Gastrocnemius medialis (tissue), 4 donors: Measurements from ENCODE around the gene ZNF783. TPM values are rescaled to one million over a fixed set of nuclear protein-coding genes. Genes with fewer than 3 reads are reported as not detected.
"Not testable (repeated sequence)": the region's sequence is repeated elsewhere in the genome, so short reads cannot be mapped to it uniquely, and the experiment has no call there.

Experiments used
- ATAC-seq, 2 donors: fragments of 150-250 bp; one replicate each; pipeline ENCODE4 v1.9.1; 2016
- DNase-seq, 2 donors: peaks; one replicate each; pipeline ENCODE4 v3.0.0-alpha.2; 2019
- H3K27ac ChIP-seq, 4 donors: fragments of 200-600 bp; sonication (generic); 1 replicate in 1 of 4; 2 replicates in 3 of 4; pipeline ENCODE4 v1.5.1; 2016 to 2018; ENCODE audit warnings: mild to moderate bottlenecking in 2 of 4, moderate library complexity in 1 of 4
- H3K27me3 ChIP-seq, 3 donors: fragments of 200-600 bp; sonication (generic) in 2 of 3; 1 replicate in 1 of 3; 2 replicates in 2 of 3; pipeline versions ENCODE4 v1.5.1 to v1.6.0; 2016 to 2019; ENCODE audit warnings: mild to moderate bottlenecking in 1 of 3, moderate library complexity in 1 of 3
- H3K36me3 ChIP-seq, 2 donors: fragments of 200-600 bp; sonication (generic) in 1 of 2; one replicate each; pipeline ENCODE4 v1.5.1; 2017 to 2018
- H3K4me1 ChIP-seq, 2 donors: fragments of 200-600 bp; sonication (generic) in 1 of 2; one replicate each; pipeline ENCODE4 v1.5.1; 2016 to 2017; ENCODE audit warnings: mild to moderate bottlenecking in 2 of 2
- H3K4me3 ChIP-seq, 4 donors: fragments of 200-600 bp; sonication (generic) in 3 of 4; 1 replicate in 1 of 4; 2 replicates in 3 of 4; pipeline ENCODE4 v1.5.1; 2016 to 2019; ENCODE audit warnings: mild to moderate bottlenecking in 2 of 4
- H3K9me3 ChIP-seq, 3 donors: fragments of 200-600 bp; sonication (generic) in 2 of 3; 1 replicate in 1 of 3; 2 replicates in 2 of 3; pipeline ENCODE4 v1.5.1; 2016 to 2019
- POLR2A ChIP-seq, 2 donors: fragments of 450-650 bp; IDR thresholded peaks; one replicate each; pipeline ENCODE4 v1.6.1; 2017; ENCODE audit warnings: antibody characterized with exemption in 2 of 2, mild to moderate bottlenecking in 2 of 2, moderate library complexity in 2 of 2
- in situ Hi-C, 4 donors: fragments of 200-750 bp; cut with MboI; loops; one replicate each; pipeline versions ENCODE4 v1.15.0 to v1.8.0; 2017; ENCODE audit warnings: low sequenced_read_pairs in 4 of 4
- intact Hi-C: fragments of 100-400 bp; cut with DNase I; formaldehyde crosslinking; loops from one replicate; pipeline ENCODE4 v1.15.1; 2023; ENCODE audit warnings: low total_unique reads
- total RNA-seq, 4 donors: library from RNA; depleted of rRNA; stranded (reverse); fragments of >200 nt; gene quantifications; one replicate each; pipeline versions ENCODE4 v1.1.0 to v1.2.3, GENCODE V29; 2016
- TF ChIP-seq, protein P1 (sequence below), 5 experiments: fragments of 450-650 bp in 3 of 5; fragments of 200-600 bp in 2 of 5; sonication (generic) in 2 of 5; IDR thresholded peaks in 4 of 5; conservative IDR thresholded peaks in 1 of 5; 1 replicate in 4 of 5; 2 replicates in 1 of 5; pipeline ENCODE4 v1.5.1; 2016 to 2019; ENCODE audit warnings: antibody characterized with exemption in 5 of 5, mild to moderate bottlenecking in 3 of 5, moderate library complexity in 3 of 5

ZNF783 gene
- total RNA-seq, 4 donors from 2014 or later = 3.4 to 7.1 (median 5.5) TPM

GRCh38 chr7:149329766-149330334, 67.9 kb downstream of the ZNF783 start:
- ATAC-seq = no peak
- in situ Hi-C loops = no loop called here

DNA sequence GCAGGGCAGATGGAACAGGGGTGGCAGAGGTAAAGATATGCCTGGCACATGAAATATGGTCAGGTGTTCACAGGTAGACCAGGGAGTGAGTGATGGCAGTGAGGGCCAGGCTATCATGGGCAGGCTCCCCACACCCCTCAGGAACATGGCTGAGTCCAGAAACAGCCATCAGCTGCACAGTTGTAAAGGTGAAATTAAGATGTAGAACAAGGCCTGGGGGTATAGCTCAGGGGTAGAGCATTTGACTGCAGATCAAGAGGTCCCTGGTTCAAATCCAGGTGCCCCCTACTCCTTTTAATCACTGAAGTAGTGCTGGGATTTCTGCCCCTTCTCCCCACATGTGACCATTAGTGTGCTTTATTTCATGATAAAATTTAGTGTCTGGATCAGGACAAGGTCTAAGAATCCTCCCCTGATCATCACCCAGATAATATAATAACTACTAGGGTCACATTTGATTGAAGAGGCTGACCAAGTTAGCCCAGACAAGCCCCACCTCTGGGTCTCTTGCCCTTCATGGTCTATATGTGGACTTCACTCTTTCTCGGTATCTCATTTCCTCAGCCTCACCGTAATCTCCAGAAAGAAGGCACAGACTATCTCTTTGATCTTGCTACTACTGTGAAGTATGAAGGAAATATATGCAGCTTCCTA, 69.0 kb downstream of the ZNF783 start:
- ATAC-seq (no peak), DNase-seq (no peak)
- H3K36me3 ChIP-seq = no peaks in the 10 kb centered on the region
- no peaks in the 10 kb centered on the region for H3K27me3 ChIP-seq
- no peak overlapping the region for H3K4me3 ChIP-seq
- no peaks in the 10 kb centered on the region for H3K9me3 ChIP-seq
- H3K4me1 ChIP-seq = no peaks in the 10 kb centered on the region
- TF ChIP-seq, protein P1, sequence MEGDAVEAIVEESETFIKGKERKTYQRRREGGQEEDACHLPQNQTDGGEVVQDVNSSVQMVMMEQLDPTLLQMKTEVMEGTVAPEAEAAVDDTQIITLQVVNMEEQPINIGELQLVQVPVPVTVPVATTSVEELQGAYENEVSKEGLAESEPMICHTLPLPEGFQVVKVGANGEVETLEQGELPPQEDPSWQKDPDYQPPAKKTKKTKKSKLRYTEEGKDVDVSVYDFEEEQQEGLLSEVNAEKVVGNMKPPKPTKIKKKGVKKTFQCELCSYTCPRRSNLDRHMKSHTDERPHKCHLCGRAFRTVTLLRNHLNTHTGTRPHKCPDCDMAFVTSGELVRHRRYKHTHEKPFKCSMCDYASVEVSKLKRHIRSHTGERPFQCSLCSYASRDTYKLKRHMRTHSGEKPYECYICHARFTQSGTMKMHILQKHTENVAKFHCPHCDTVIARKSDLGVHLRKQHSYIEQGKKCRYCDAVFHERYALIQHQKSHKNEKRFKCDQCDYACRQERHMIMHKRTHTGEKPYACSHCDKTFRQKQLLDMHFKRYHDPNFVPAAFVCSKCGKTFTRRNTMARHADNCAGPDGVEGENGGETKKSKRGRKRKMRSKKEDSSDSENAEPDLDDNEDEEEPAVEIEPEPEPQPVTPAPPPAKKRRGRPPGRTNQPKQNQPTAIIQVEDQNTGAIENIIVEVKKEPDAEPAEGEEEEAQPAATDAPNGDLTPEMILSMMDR (IDR thresholded peaks at IDR 0.05 in 4 of 5, conservative IDR thresholded peaks at IDR 0.05 in 1 of 5) = no peak
- TF ChIP-seq POLR2A (IDR thresholded peaks at IDR 0.05) = no peak
- intact Hi-C loops (no loop called here), in situ Hi-C loops (no loop called here)
- no peak overlapping the region for H3K27ac ChIP-seq

More at GRCh38 chr7:149329766-149330334, 67.9 kb downstream of the ZNF783 start:
- intact Hi-C loops = no loop called here
- no peak overlapping the region for H3K27ac ChIP-seq
- H3K27me3 ChIP-seq = no peaks in the 10 kb centered on the region
- no peaks in the 10 kb centered on the region for H3K36me3 ChIP-seq
- no peak overlapping the region for H3K4me3 ChIP-seq
- H3K4me1 ChIP-seq = no peaks in the 10 kb centered on the region
- no peaks in the 10 kb centered on the region for H3K9me3 ChIP-seq
- TF ChIP-seq, protein P1 (IDR thresholded peaks at IDR 0.05 in 4 of 5, conservative IDR thresholded peaks at IDR 0.05 in 1 of 5) = no peak
- TF ChIP-seq POLR2A (IDR thresholded peaks at IDR 0.05) = no peak
- DNase-seq = no peak

DNA sequence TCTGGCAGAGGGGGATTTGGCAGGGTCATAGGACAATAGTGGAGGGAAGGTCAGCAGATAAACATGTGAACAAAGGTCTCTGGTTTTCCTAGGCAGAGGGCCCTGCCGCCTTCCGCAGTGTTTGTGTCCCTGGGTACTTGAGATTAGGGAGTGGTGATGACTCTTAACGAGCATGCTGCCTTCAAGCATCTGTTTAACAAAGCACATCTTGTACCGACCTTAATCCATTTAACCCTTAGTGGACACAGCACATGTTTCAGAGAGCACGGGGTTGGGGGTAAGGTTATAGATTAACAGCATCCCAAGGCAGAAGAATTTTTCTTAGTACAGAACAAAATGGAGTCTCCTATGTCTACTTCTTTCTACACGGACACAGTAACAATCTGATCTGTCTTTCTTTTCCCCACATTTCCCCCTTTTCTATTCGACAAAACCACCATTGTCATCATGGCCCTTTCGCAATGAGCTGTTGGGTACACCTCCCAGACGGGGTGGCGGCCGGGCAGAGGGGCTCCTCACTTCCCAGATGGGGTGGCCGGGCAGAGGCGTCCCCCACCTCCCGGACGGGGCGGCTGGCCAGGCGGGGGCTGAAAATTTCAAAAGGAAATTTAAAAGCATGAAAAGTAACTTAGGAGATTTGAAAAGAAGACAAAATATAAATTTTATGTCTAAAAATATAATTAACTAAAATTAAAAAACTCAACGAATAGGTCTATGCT, 70.8 kb downstream of the ZNF783 start:
- DNase-seq, H3K4me3 ChIP-seq, H3K36me3 ChIP-seq, H3K9me3 ChIP-seq, H3K27ac ChIP-seq, H3K4me1 ChIP-seq, intact Hi-C loops, H3K27me3 ChIP-seq, in situ Hi-C loops, ATAC-seq: not testable (repeated sequence)

GRCh38 chr7:149333321-149333717, 71.3 kb downstream of the ZNF783 start:
- Histone ChIP-seq H3K4me1 (no peaks in the 10 kb centered on the region), H3K36me3 (no peaks in the 10 kb centered on the region), H3K27me3 (no peaks in the 10 kb centered on the region), H3K27ac (no peak overlapping the region), H3K9me3 (no peaks in the 10 kb centered on the region), H3K4me3 (no peak overlapping the region)
- TF ChIP-seq, protein P1 (IDR thresholded peaks at IDR 0.05 in 4 of 5, conservative IDR thresholded peaks at IDR 0.05 in 1 of 5) = no peak
- no peak for TF ChIP-seq POLR2A (IDR thresholded peaks at IDR 0.05)
- ATAC-seq (no peak), DNase-seq (no peak)
- intact Hi-C loops = no loop called here
- in situ Hi-C loops = no loop called here

- Histone ChIP-seq H3K9me3 (no peaks in the 10 kb centered on the region), H3K36me3 (no peaks in the 10 kb centered on the region), H3K27ac (no peak overlapping the region), H3K27me3 (no peaks in the 10 kb centered on the region), H3K4me3 (no peak overlapping the region), H3K4me1 (no peaks in the 10 kb centered on the region)
- intact Hi-C loops (no loop called here), in situ Hi-C loops (no loop called here)
- ATAC-seq (no peak), DNase-seq (no peak)
- TF ChIP-seq, protein P1 (IDR thresholded peaks at IDR 0.05 in 4 of 5, conservative IDR thresholded peaks at IDR 0.05 in 1 of 5) = no peak
- TF ChIP-seq POLR2A (IDR thresholded peaks at IDR 0.05) = no peak
Measured at GRCh38 chr7:149334219-149334618, 72.2 kb downstream of the ZNF783 start.
